ENCODE data around the gene PNCK. TPM values are rescaled to one million over a fixed set of nuclear protein-coding genes. Genes with fewer than 3 reads are reported as not detected.
"Not testable (repeated sequence)": the region's sequence is repeated elsewhere in the genome, so short reads cannot be mapped to it uniquely, and the experiment has no call there.

The PNCK gene
- total RNA-seq, 1 donor = 0.36 TPM

- DNase-seq (ENCODE audit: insufficient read length, low spot score, missing footprints) = no peak
- H3K79me2 ChIP-seq (ENCODE audit: insufficient read depth, low read length) = no peaks in the 10 kb centered on the region
- H3K27ac ChIP-seq (ENCODE audit: low read depth, low read length) = no peak overlapping the region
- no peak for TF ChIP-seq CTCF (IDR thresholded peaks at IDR 0.05; ENCODE audit: extremely low read depth, low read depth, low read length)
- no peaks in the 10 kb centered on the region for H3K4me1 ChIP-seq (ENCODE audit: insufficient read depth, low read length)
- no peaks in the 10 kb centered on the region for H3K27me3 ChIP-seq (ENCODE audit: insufficient read depth, low read length)
- H3K4me2 ChIP-seq (ENCODE audit: insufficient read depth, low read length) = no peak overlapping the region
- H3K9me3 ChIP-seq (ENCODE audit: low read depth, low read length) = no peaks in the 10 kb centered on the region
- H3K36me3 ChIP-seq (ENCODE audit: insufficient read depth, low read length) = no peaks in the 10 kb centered on the region
- no peak overlapping the region for H2AFZ ChIP-seq (ENCODE audit: low read length)
- H4K20me1 ChIP-seq (ENCODE audit: insufficient read depth, low read length) = no peaks in the 10 kb centered on the region
- no peak overlapping the region for H3K4me3 ChIP-seq (ENCODE audit: insufficient read depth, low read length)
These were observed 22.5 kb upstream of the PNCK start for GRCh38 chrX:153696100-153696499.

GRCh38 chrX:153694687-153695270, 21.2 kb upstream of the PNCK start:
- Histone ChIP-seq H2AFZ (ENCODE audit: low read length) (no peak overlapping the region), H4K20me1 (ENCODE audit: insufficient read depth, low read length) (peaks cover 8% of the 10 kb centered on the region), H3K79me2 (ENCODE audit: insufficient read depth, low read length) (peaks cover 2% of the 10 kb centered on the region), H3K4me1 (ENCODE audit: insufficient read depth, low read length) (no peaks in the 10 kb centered on the region), H3K4me2 (ENCODE audit: insufficient read depth, low read length) (no peak overlapping the region), H3K9me3 (ENCODE audit: low read depth, low read length) (no peaks in the 10 kb centered on the region), H3K27ac (ENCODE audit: low read depth, low read length) (no peak overlapping the region), H3K36me3 (ENCODE audit: insufficient read depth, low read length) (no peaks in the 10 kb centered on the region), H3K4me3 (ENCODE audit: insufficient read depth, low read length) (no peak overlapping the region), H3K27me3 (ENCODE audit: insufficient read depth, low read length) (no peaks in the 10 kb centered on the region)
- no peak for TF ChIP-seq CTCF (IDR thresholded peaks at IDR 0.05; ENCODE audit: extremely low read depth, low read depth, low read length)
- DNase-seq (ENCODE audit: insufficient read length, low spot score, missing footprints) = no peak

- H2AFZ ChIP-seq (ENCODE audit: low read length); H3K4me3 ChIP-seq (ENCODE audit: insufficient read depth, low read length); H3K4me2 ChIP-seq (ENCODE audit: insufficient read depth, low read length); H3K4me1 ChIP-seq (ENCODE audit: insufficient read depth, low read length); H3K79me2 ChIP-seq (ENCODE audit: insufficient read depth, low read length); H3K27me3 ChIP-seq (ENCODE audit: insufficient read depth, low read length); H3K9me3 ChIP-seq (ENCODE audit: low read depth, low read length); H3K36me3 ChIP-seq (ENCODE audit: insufficient read depth, low read length); H3K27ac ChIP-seq (ENCODE audit: low read depth, low read length); DNase-seq (ENCODE audit: insufficient read length, low spot score, missing footprints): not testable (repeated sequence)
- H4K20me1 ChIP-seq (ENCODE audit: insufficient read depth, low read length) = peaks cover 12% of the 10 kb centered on the region
These were observed 20.6 kb upstream of the PNCK start for GRCh38 chrX:153694256-153694655.

DNA sequence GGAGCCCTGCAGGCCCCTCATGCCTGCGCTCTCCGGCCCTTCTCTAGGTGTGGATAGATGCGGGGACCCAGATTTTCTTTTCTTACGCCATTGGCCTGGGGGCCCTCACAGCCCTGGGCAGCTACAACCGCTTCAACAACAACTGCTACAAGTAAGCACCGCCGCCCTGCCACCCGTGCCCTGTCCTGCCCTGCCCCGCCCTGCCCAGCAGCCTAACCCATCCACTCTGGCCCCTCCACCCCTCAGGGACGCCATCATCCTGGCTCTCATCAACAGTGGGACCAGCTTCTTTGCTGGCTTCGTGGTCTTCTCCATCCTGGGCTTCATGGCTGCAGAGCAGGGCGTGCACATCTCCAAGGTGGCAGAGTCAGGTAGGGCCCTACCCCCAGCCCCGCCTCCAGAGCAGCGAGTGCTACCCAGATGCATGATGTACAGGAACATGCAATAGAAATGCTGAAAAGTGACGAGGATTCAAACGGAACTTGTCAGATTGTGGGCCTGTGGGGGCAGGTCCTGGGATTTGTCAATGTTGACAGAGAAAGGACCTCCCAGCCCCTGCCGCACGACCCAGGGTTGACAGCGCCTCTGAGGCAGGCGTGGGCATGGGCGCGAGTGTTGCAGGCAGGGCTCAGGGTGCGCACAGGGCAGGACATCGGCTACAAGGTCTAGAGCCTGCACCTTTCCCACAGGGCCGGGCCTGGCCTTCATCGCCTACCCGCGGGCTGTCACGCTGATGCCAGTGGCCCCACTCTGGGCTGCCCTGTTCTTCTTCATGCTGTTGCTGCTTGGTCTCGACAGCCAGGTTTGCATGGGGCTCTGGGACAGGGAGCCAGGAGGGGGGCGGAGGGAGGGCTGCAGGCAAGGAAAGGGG, 19.8 kb upstream of the PNCK start:
- Histone ChIP-seq H3K36me3 (ENCODE audit: insufficient read depth, low read length) (no peaks in the 10 kb centered on the region), H3K4me3 (ENCODE audit: insufficient read depth, low read length) (no peak overlapping the region), H3K27me3 (ENCODE audit: insufficient read depth, low read length) (no peaks in the 10 kb centered on the region), H3K27ac (ENCODE audit: low read depth, low read length) (no peak overlapping the region), H3K79me2 (ENCODE audit: insufficient read depth, low read length) (peaks cover 3% of the 10 kb centered on the region), H3K9me3 (ENCODE audit: low read depth, low read length) (no peaks in the 10 kb centered on the region), H3K4me1 (ENCODE audit: insufficient read depth, low read length) (no peaks in the 10 kb centered on the region), H4K20me1 (ENCODE audit: insufficient read depth, low read length) (peaks cover 12% of the 10 kb centered on the region), H3K4me2 (ENCODE audit: insufficient read depth, low read length) (no peak overlapping the region), H2AFZ (ENCODE audit: low read length) (no peak overlapping the region)
- no peak for TF ChIP-seq CTCF (IDR thresholded peaks at IDR 0.05; ENCODE audit: extremely low read depth, low read depth, low read length)
- peak; percentile 29 for DNase-seq (ENCODE audit: insufficient read length, low spot score, missing footprints)
